IMR-90 (cell line): Measurements from ENCODE around the gene TRIO. TPM values are rescaled to one million over a fixed set of nuclear protein-coding genes. Genes with fewer than 3 reads are reported as not detected.

Experiments
- ATAC-seq: fragments of 200-7000 bp; cut with Tn5 transposase; 2 replicates; pipeline ENCODE4 v1.9.1; 2020; ENCODE audit warnings: low read depth, mild to moderate bottlenecking, moderate library complexity
- BruUV-seq: library from RNA; stranded (reverse); fragments of 400-500 nt; replicated peaks from 2 replicates; lab custom pipeline; 2021; lab: Mats Ljungman, UMichigan
- CTCF ChIA-PET: fragments of 300-600 bp; formaldehyde crosslinking; extraction: SDS; loops from one replicate; lab custom pipeline; 2021; ENCODE audit warnings: antibody characterized with exemption; lab: Yijun Ruan, JAX
- POLR2A ChIA-PET: fragments of 300-600 bp; sonication (Branson Sonifier 250); formaldehyde crosslinking; loops from one replicate; lab custom pipeline; 2022; ENCODE audit warnings: antibody characterized with exemption; ENCODE audit not compliant: unreplicated experiment; lab: Charles Lee
- DNase-seq: peaks from one replicate; pipeline ENCODE4 v3.0.0; 2013
- H2AFZ ChIP-seq: replicated peaks from 2 replicates; pipeline ENCODE3; 2013; ENCODE audit warnings: low read length, mild to moderate bottlenecking; ENCODE audit not compliant: poor library complexity
- H2AK5ac ChIP-seq: 2 replicates; pipeline ENCODE4 v1.6.1; 2013; ENCODE audit warnings: low read depth, low read length, inconsistent platforms
- H2AK9ac ChIP-seq: replicated peaks from 2 replicates; pipeline ENCODE3; 2013; ENCODE audit warnings: mild to moderate bottlenecking, low read depth, low read length, moderate library complexity; ENCODE audit not compliant: poor library complexity
- H2BK120ac ChIP-seq: 2 replicates; pipeline ENCODE4 v1.6.1; 2013; ENCODE audit warnings: low read depth, low read length, inconsistent platforms
- H2BK15ac ChIP-seq: 3 replicates; pipeline ENCODE4 v1.6.1; 2013; ENCODE audit warnings: low read depth, low read length, inconsistent platforms
- H2BK20ac ChIP-seq: 2 replicates; pipeline ENCODE4 v1.6.1; 2013; ENCODE audit warnings: low read depth, mild to moderate bottlenecking, inconsistent platforms, low read length, moderate library complexity
- H2BK5ac ChIP-seq: 2 replicates; pipeline ENCODE4 v1.6.1; 2013; ENCODE audit warnings: mild to moderate bottlenecking, low read depth, low read length, inconsistent platforms; ENCODE audit not compliant: poor library complexity, severe bottlenecking
- H3K14ac ChIP-seq: replicated peaks from 2 replicates; pipeline ENCODE4 v1.6.1; 2013; ENCODE audit warnings: low read depth, low read length, inconsistent platforms
- H3K18ac ChIP-seq: 2 replicates; pipeline ENCODE4 v1.6.1; 2013; ENCODE audit warnings: low read depth, low read length, control low read depth
- H3K23ac ChIP-seq: 2 replicates; pipeline ENCODE4 v1.6.1; 2013; ENCODE audit warnings: low read depth, low read length, inconsistent platforms
- H3K27ac ChIP-seq: 2 replicates; pipeline ENCODE4 v1.5.1; 2013; ENCODE audit warnings: mild to moderate bottlenecking, control low read depth, low read length; ENCODE audit not compliant: insufficient read depth
- H3K27me3 ChIP-seq: 2 replicates; pipeline ENCODE4 v1.6.1; 2013; ENCODE audit warnings: low read length; ENCODE audit not compliant: control insufficient read depth, insufficient read depth
- H3K36me3 ChIP-seq: 2 replicates; pipeline ENCODE4 v1.6.1; 2013; ENCODE audit warnings: low read length, mixed read lengths; ENCODE audit not compliant: control insufficient read depth, insufficient read depth
- H3K4ac ChIP-seq: 2 replicates; pipeline ENCODE4 v1.6.1; 2013; ENCODE audit warnings: low read depth, low read length, inconsistent platforms
- H3K4me1 ChIP-seq: 2 replicates; pipeline ENCODE4 v1.6.1; 2013; ENCODE audit warnings: low read length, mixed read lengths; ENCODE audit not compliant: control insufficient read depth, insufficient read depth
- H3K4me2 ChIP-seq: 2 replicates; pipeline ENCODE4 v1.6.1; 2013; ENCODE audit warnings: low read depth, mild to moderate bottlenecking, control low read depth, low read length, moderate library complexity
- H3K4me3 ChIP-seq: 2 replicates; pipeline ENCODE4 v1.5.1; 2013; ENCODE audit warnings: low read depth, mild to moderate bottlenecking, control low read depth, low read length, moderate library complexity; ENCODE audit not compliant: insufficient read depth
- H3K56ac ChIP-seq: 2 replicates; pipeline ENCODE4 v1.6.1; 2013; ENCODE audit warnings: low read length, inconsistent platforms; ENCODE audit not compliant: insufficient read depth; ENCODE audit errors: extremely low read depth
- H3K79me1 ChIP-seq, 2 experiments: 2 replicates each; pipeline ENCODE4 v1.6.1; 2013; ENCODE audit warnings: low read length in 2 of 2, inconsistent platforms in 1 of 2, low read depth in 1 of 2
- H3K9ac ChIP-seq: 2 replicates; pipeline ENCODE4 v1.6.1; 2013; ENCODE audit warnings: low read depth, low read length, control low read depth
- H3K9me1 ChIP-seq: 2 replicates; pipeline ENCODE4 v1.6.1; 2013; ENCODE audit warnings: low read length, inconsistent platforms; ENCODE audit not compliant: insufficient read depth
- H3K9me3 ChIP-seq: 2 replicates; pipeline ENCODE4 v1.6.1; 2013; ENCODE audit warnings: low read length; ENCODE audit not compliant: control insufficient read depth, insufficient read depth
- H4K20me1 ChIP-seq: 2 replicates; pipeline ENCODE4 v1.6.1; 2013; ENCODE audit warnings: low read length, inconsistent platforms; ENCODE audit not compliant: insufficient read depth
- H4K5ac ChIP-seq: 2 replicates; pipeline ENCODE4 v1.6.1; 2013; ENCODE audit warnings: mild to moderate bottlenecking, low read depth, low read length, control low read depth
- H4K8ac ChIP-seq, 2 experiments: 2 replicates each; pipeline ENCODE4 v1.6.1; 2013; ENCODE audit warnings: low read depth in 2 of 2, low read length in 2 of 2, control low read depth in 1 of 2, inconsistent platforms in 1 of 2
- H4K91ac ChIP-seq: 2 replicates; pipeline ENCODE4 v1.6.1; 2013; ENCODE audit warnings: low read depth, low read length, inconsistent platforms; ENCODE audit not compliant: insufficient read depth
- BHLHE40 ChIP-seq: fragments of 150-350 bp; IDR thresholded peaks from 2 replicates; pipeline ENCODE4 v1.6.1; 2016; ENCODE audit warnings: mild to moderate bottlenecking, low read depth, low read length
- CEBPB ChIP-seq: IDR thresholded peaks from 2 replicates; pipeline ENCODE4 v1.6.1; 2012; ENCODE audit warnings: low read depth, low read length, improper control_type of control experiment
- FOS ChIP-seq: fragments of 150-350 bp; IDR thresholded peaks from 2 replicates; pipeline ENCODE4 v1.6.1; 2016; ENCODE audit warnings: low read depth, low read length
- MAFK ChIP-seq: IDR thresholded peaks from 2 replicates; pipeline ENCODE4 v1.6.1; 2012; ENCODE audit warnings: low read depth, low read length, improper control_type of control experiment
- MAZ ChIP-seq: IDR thresholded peaks from 2 replicates; pipeline ENCODE4 v1.6.1; 2012; ENCODE audit warnings: low read depth, mild to moderate bottlenecking, low read length, improper control_type of control experiment, moderate library complexity, borderline replicate concordance
- MXI1 ChIP-seq: IDR thresholded peaks from 2 replicates; pipeline ENCODE4 v1.6.1; 2012; ENCODE audit warnings: low read depth, mild to moderate bottlenecking, low read length, moderate library complexity, borderline replicate concordance
- NFE2L2 ChIP-seq: fragments of 150-350 bp; IDR thresholded peaks from 2 replicates; pipeline ENCODE4 v1.6.1; 2016; ENCODE audit warnings: low read depth, mild to moderate bottlenecking, low read length
- POLR2A ChIP-seq: IDR thresholded peaks from 2 replicates; pipeline ENCODE4 v1.6.1; 2012; ENCODE audit warnings: mild to moderate bottlenecking, low read depth, low read length
- RAD21 ChIP-seq: IDR thresholded peaks from 2 replicates; pipeline ENCODE4 v1.6.1; 2012; ENCODE audit warnings: low read length, improper control_type of control experiment
- WGBS, 2 experiments: methylation state at CpG; one replicate each; pipeline versions ENCODE4 v1.1.5 to v1.1.7; 2013; ENCODE audit warnings: missing lambda C conversion rate in 2 of 2; ENCODE audit not compliant: insufficient read length in 1 of 2; ENCODE audit errors: extremely low coverage in 2 of 2; 5-methylcytosine and 5-hydroxymethylcytosine counted together
- dilution Hi-C: fragments of 300-500 bp; cut with HindIII; formaldehyde crosslinking; loops from one replicate; pipeline ENCODE4 v1.14.3; 2018; ENCODE audit warnings: low sequenced_read_pairs; ENCODE audit not compliant: unreplicated experiment
- in situ Hi-C: fragments of 300-500 bp; cut with MboI; formaldehyde crosslinking; loops from 3 replicates; pipeline ENCODE4 v1.14.3; 2019; ENCODE audit warnings: low sequenced_read_pairs, inconsistent platforms, mixed read lengths
- intact Hi-C: fragments of 100-400 bp; cut with micrococcal nuclease; formaldehyde crosslinking; loops from 2 replicates; pipeline ENCODE4 v1.10.0; 2022
- polyA plus RNA-seq, 3 experiments: library from polyadenylated mRNA; depleted of rRNA; stranded (reverse); fragments of >200 nt; gene quantifications; 2 replicates each; pipeline ENCODE4 v1.2.3, GENCODE V29; 2012; ENCODE audit warnings: low replicate concordance in 1 of 3
- total RNA-seq: library from RNA; depleted of rRNA; stranded (reverse); fragments of >200 nt; gene quantifications from 2 replicates; pipeline ENCODE4 v1.2.3, GENCODE V29; 2012
- TF ChIP-seq, protein P1 (sequence below): fragments of 150-350 bp; IDR thresholded peaks from 2 replicates; pipeline ENCODE4 v1.6.1; 2017; ENCODE audit warnings: mild to moderate bottlenecking, antibody characterized with exemption, low read length, low read depth
- TF ChIP-seq, protein P2 (sequence below): conservative IDR thresholded peaks from 2 replicates; pipeline ENCODE4 v1.5.1; 2012; ENCODE audit warnings: mild to moderate bottlenecking, low read depth, low read length, improper control_type of control experiment
- TF ChIP-seq, protein P3 (sequence below): fragments of 150-350 bp; IDR thresholded peaks from 2 replicates; pipeline ENCODE4 v1.6.1; 2016; ENCODE audit warnings: low read depth, mild to moderate bottlenecking, low read length, moderate library complexity, borderline replicate concordance

TRIO gene
- total and polyA plus RNA-seq, 2 of the 4 experiments (the other 2 are of a cell fraction): 206 to 522 TPM

DNA sequence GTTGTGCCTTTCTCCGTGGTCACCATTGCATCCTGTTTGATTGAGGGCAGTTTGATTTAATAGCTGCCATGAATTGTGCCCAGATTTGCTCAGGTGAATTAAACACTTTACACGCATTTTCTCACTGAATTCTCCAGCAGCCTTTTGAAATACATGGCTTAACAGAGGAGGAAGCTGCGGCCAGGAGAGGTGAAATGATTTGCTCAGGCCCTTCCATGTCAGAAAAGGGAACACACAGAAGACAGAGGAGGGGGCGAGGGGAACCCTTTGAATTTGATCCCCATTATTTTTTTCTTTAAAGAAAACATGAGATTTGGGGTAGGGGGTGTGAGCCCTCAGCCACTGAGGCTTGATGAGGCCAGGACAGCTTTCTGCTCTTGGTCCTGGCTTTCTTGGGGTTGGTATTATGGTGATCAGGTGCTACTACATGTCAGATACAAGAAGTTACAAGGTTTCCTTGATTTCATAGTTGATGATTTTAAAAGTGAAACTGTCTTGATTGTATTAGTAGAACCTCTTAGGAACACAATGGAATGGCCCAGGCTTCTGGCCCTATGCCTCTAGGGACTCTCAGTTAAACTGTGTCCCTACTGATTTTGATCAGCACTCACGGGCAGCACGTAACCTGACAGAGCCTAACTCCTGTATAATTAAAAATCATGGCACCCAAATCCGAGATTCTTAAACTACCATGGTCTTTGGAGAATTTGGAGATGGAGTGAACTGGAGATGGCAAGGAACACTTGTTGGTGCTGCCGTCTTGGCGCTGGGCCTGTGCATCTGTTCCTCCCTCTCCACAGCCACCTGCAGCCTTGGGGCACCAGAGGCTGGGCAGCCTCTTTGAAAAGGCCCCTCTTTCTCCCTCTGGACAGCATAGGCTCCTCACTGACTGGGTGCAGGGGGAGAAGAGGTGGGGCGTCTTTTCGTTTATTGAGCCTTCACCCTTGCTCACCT, 107.9 kb downstream of the TRIO start:
- no peak overlapping the region for H3K18ac ChIP-seq

More for the DNA sequence above, 107.9 kb downstream of the TRIO start:
- no peaks in the 10 kb centered on the region for H3K27me3 ChIP-seq
- 0 out of 2 replicates have a peak overlapping the region, but pooled peaks have one; percentile 8 for H2BK20ac ChIP-seq
- no peak for TF ChIP-seq MAFK
- no peak for TF ChIP-seq POLR2A
- TF ChIP-seq RAD21: no peak
- TF ChIP-seq, protein P1, sequence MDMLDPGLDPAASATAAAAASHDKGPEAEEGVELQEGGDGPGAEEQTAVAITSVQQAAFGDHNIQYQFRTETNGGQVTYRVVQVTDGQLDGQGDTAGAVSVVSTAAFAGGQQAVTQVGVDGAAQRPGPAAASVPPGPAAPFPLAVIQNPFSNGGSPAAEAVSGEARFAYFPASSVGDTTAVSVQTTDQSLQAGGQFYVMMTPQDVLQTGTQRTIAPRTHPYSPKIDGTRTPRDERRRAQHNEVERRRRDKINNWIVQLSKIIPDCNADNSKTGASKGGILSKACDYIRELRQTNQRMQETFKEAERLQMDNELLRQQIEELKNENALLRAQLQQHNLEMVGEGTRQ: no peak
- TF ChIP-seq MAZ: no peak
- TF ChIP-seq BHLHE40: no peak
- TF ChIP-seq, protein P2, sequence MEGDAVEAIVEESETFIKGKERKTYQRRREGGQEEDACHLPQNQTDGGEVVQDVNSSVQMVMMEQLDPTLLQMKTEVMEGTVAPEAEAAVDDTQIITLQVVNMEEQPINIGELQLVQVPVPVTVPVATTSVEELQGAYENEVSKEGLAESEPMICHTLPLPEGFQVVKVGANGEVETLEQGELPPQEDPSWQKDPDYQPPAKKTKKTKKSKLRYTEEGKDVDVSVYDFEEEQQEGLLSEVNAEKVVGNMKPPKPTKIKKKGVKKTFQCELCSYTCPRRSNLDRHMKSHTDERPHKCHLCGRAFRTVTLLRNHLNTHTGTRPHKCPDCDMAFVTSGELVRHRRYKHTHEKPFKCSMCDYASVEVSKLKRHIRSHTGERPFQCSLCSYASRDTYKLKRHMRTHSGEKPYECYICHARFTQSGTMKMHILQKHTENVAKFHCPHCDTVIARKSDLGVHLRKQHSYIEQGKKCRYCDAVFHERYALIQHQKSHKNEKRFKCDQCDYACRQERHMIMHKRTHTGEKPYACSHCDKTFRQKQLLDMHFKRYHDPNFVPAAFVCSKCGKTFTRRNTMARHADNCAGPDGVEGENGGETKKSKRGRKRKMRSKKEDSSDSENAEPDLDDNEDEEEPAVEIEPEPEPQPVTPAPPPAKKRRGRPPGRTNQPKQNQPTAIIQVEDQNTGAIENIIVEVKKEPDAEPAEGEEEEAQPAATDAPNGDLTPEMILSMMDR: no peak
- TF ChIP-seq MXI1: no peak
- no peak for TF ChIP-seq FOS
- no peak for TF ChIP-seq CEBPB
- TF ChIP-seq, protein P3, sequence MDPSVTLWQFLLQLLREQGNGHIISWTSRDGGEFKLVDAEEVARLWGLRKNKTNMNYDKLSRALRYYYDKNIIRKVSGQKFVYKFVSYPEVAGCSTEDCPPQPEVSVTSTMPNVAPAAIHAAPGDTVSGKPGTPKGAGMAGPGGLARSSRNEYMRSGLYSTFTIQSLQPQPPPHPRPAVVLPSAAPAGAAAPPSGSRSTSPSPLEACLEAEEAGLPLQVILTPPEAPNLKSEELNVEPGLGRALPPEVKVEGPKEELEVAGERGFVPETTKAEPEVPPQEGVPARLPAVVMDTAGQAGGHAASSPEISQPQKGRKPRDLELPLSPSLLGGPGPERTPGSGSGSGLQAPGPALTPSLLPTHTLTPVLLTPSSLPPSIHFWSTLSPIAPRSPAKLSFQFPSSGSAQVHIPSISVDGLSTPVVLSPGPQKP: no peak
- no peak for TF ChIP-seq NFE2L2
- H3K14ac ChIP-seq: peak overlapping the region; percentile 17; the same call in 1 of the 2 replicates
- H3K23ac ChIP-seq: peak overlapping the region; percentile 57
- no peak overlapping the region for H2AFZ ChIP-seq
- H3K9me1 ChIP-seq: peaks cover 41% of the 10 kb centered on the region
- BruUV-seq: no TSS peak
- in situ Hi-C loops: no loop called here
- no peak overlapping the region for H3K56ac ChIP-seq
- peak overlapping the region; percentile 37 for H2BK5ac ChIP-seq
- no peak overlapping the region for H3K4me3 ChIP-seq
- H3K4ac ChIP-seq: peak overlapping the region; percentile 71
- WGBS, 2 experiments: no CpG with 5 or more reads among the region's 11 CpGs
- no peak overlapping the region for H4K5ac ChIP-seq
- intact Hi-C loops: no loop called here
- dilution Hi-C loops: no loop called here
- H2BK15ac ChIP-seq: peak overlapping the region; percentile 11; the same call in 2 of the 3 replicates
- H4K91ac ChIP-seq: peak overlapping the region; percentile 67; the same call in 1 of the 2 replicates
- H2AK9ac ChIP-seq: no peak overlapping the region
- POLR2A ChIA-PET: no interaction called here
- peaks cover 98% of the 10 kb centered on the region for H4K20me1 ChIP-seq
- peaks cover 0 to 58% of the 10 kb centered on the region in 2 experiments; a peak in 2 of 4 replicates for H3K79me1 ChIP-seq
- DNase-seq (no peak), ATAC-seq (no peak)
- H3K27ac ChIP-seq: peak overlapping the region; percentile 44
- CTCF ChIA-PET: no interaction called here
- peak overlapping the region; percentile 78; the same call in 1 of the 2 replicates for H2AK5ac ChIP-seq
- H3K9ac ChIP-seq: no peak overlapping the region
- H3K36me3 ChIP-seq: peaks cover 20% of the 10 kb centered on the region
- no peak overlapping the region; the same call in 1 of the 2 replicates for H3K4me2 ChIP-seq
- H3K4me1 ChIP-seq: peaks cover 45% of the 10 kb centered on the region
- peaks cover 2% of the 10 kb centered on the region; the same call in 1 of the 2 replicates for H3K9me3 ChIP-seq
- 0 out of 2 replicates have a peak overlapping the region, but pooled peaks have one; percentile 3 for H2BK120ac ChIP-seq
- peak overlapping the region; percentile 38 to 60; a peak in 3 of 4 replicates for H4K8ac ChIP-seq
